Epithelial cell of esophagus (primary cell): Measurements from ENCODE around the gene GPC6.

Source experiments
- DNase-seq: peaks from one replicate; pipeline ENCODE4 v3.0.0; 2010; ENCODE audit warnings: low read depth
- H3K4me3 ChIP-seq: 2 replicates; pipeline ENCODE4 v1.5.1; 2011; ENCODE audit warnings: mild to moderate bottlenecking, low read length, control low read depth
- TF ChIP-seq, protein P1 (sequence below): IDR thresholded peaks from 2 replicates; pipeline ENCODE4 v1.5.1; 2011; ENCODE audit warnings: low read depth, mild to moderate bottlenecking, low read length, control low read depth, inconsistent platforms; ENCODE audit not compliant: insufficient read depth; ENCODE audit errors: missing control alignments

The GPC6 gene

DNA sequence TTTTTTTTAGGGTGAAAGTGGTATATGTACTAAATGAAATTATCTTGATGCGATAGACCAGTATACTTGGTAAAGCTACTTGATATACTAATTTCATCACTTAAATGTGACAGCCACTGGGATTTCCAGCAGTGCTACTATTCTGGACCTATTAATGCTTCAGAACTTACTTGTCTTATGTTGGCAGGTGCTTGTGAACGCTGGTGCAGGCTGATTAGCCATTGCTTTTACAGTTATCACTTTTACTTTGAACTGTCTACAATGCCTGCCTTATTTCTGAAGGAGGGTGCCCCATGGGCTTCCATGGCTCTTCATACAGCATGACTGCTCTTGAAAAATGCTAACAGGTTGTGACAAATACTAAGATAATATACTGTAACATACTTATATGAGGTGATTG, 294.7 kb downstream of the GPC6 start:
- no peak overlapping the region for H3K4me3 ChIP-seq
- DNase-seq: no peak
- TF ChIP-seq, protein P1, sequence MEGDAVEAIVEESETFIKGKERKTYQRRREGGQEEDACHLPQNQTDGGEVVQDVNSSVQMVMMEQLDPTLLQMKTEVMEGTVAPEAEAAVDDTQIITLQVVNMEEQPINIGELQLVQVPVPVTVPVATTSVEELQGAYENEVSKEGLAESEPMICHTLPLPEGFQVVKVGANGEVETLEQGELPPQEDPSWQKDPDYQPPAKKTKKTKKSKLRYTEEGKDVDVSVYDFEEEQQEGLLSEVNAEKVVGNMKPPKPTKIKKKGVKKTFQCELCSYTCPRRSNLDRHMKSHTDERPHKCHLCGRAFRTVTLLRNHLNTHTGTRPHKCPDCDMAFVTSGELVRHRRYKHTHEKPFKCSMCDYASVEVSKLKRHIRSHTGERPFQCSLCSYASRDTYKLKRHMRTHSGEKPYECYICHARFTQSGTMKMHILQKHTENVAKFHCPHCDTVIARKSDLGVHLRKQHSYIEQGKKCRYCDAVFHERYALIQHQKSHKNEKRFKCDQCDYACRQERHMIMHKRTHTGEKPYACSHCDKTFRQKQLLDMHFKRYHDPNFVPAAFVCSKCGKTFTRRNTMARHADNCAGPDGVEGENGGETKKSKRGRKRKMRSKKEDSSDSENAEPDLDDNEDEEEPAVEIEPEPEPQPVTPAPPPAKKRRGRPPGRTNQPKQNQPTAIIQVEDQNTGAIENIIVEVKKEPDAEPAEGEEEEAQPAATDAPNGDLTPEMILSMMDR: no peak

DNA sequence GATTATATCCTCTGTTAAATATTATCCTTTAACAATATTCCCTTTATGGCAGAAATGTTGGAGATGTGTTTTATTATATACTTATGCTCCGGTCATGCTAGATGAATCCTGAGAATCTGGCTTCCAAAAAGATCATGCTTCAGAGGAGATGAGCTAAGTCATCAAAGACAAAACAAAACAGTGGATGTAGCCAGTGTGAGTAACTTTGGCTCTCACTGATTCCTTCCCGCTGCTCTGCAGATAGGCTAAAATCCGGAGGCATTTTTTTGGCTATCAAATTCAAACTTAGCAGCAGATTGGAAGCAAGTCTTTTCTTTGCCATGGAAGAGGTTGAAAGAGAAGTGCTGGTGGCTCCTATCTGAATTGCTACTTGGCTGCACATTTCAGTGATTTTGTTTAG, 295.9 kb downstream of the GPC6 start:
- DNase-seq: no peak
- TF ChIP-seq, protein P1: no peak
- no peak overlapping the region for H3K4me3 ChIP-seq

DNA sequence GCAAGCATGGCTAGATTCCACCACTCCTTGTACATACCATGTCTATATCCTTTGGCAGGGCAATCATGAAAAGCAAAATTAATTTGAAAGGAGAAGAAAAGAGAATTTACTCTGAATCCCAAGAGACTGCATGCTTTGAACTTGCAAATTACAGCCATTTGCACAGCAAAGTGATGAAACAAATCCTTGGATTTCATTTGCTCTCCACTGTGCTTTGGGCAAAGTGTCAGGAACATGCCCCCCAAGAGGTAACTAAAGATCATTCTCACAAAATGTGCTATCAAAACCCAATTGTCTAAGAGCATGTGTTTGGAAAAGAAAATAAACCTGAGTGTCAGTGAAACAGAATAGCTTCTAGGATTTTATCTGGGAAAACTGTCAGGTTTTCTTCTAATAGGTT, 298.5 kb downstream of the GPC6 start:
- no peak for DNase-seq
- TF ChIP-seq, protein P1: no peak
- no peak overlapping the region for H3K4me3 ChIP-seq

DNA sequence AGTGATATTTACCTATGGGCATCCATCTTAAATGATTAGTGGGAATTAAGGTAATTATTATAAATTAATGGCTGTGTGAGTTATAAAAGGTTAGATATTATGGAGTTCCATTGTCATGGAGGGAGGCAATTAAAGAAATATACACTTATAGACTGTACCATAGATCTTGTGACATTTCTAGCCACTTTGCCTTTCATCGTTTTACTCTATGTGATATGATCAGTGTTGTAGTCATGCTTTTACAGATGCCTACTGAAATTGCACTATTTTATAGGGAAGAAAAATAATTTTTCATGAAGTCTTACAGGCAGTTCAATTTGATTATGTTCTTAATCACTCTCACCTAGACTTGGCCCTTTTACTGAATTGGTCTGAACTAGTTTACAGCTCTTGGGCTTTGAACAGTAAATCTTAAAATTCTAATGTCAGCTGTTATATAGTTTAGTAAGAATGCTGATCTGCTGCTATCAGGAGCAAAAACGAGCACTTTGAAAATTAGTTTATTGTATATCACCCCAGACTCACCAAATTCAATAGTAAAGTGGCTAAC, 301.2 kb downstream of the GPC6 start:
- TF ChIP-seq, protein P1: no peak
- H3K4me3 ChIP-seq: no peak overlapping the region
- DNase-seq: no peak

DNA sequence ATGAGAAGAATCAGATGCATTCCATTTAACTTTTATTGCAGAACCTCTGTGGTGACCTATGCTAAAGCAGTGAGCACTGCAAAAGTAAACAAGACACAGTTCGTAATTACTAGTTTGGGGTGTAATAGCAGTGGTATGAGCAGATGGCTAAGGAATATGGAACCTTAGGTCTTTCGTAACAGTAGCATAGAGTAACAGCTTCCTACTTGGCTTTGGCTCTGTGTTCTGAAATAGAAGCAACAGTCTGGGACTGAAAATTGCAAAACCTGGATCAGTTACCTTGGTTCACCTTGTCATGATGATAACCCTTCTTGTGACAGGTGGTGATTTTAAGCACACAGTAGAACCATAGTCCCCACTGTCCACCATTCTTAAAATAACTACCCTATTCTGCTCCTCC, 303.4 kb downstream of the GPC6 start:
- DNase-seq: peak; percentile 42
- TF ChIP-seq, protein P1: no peak
- H3K4me3 ChIP-seq: no peak overlapping the region

DNA sequence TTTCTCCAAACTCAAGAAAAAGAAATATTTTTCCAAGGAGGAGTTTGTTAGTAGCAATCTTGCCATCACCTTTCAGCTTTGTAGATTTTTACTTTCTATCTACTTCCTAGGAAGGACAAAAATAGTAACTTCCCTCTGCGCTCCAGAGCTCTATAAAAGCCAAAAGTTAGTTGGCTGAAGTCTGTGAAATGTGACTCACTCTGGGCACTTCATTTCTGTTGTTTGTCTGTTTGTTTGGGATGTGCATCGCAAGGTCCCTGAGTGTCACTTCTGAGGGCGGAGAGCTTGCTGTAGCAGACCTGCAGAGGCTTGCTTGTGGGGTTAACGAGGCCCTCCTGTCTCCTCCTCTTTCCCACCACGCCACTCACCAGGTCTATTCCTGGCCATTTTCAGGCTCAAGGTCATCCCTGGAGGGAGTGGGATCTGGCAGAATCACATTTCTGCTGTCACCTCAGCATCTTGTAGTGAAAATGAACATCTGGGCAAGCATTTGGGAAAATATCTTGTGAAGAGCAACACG, 307.6 kb downstream of the GPC6 start:
- H3K4me3 ChIP-seq: no peak overlapping the region
- TF ChIP-seq, protein P1: no peak
- DNase-seq: no peak

DNA sequence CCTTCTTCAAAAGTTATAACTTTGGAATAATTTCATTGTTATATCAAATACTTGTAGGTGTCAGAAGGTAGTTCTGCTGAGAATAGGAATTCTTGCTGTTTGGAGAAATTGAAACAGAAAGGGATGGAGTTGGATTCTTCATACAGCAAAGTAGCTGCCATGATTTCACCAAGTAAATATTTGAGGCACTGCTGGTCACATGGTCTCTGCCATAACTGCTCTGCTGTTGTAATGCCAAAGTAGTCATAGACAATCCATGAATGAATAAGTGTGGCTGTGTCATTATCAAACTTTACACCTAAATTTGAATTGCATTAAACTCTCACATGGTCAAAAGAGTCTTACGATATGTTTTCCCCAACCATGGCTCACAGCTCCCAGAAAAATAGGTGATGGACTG, 308.6 kb downstream of the GPC6 start:
- TF ChIP-seq, protein P1: no peak
- no peak overlapping the region for H3K4me3 ChIP-seq
- peak; percentile 67 for DNase-seq
